Mucosa of descending colon (tissue), 3 donors: ENCODE measurements around the gene ABCB8. TPM values are rescaled to one million over a fixed set of nuclear protein-coding genes. Genes with fewer than 3 reads are reported as not detected.

Experiments
- ATAC-seq: fragments of 200-7000 bp; cut with Tn5 transposase; one replicate; pipeline ENCODE4 v1.9.1; 2020; ENCODE audit warnings: mild to moderate bottlenecking, moderate library complexity
- DNase-seq, 3 donors: peaks; one replicate each; pipeline ENCODE4 v3.0.0-alpha.2; 2020
- H3K36me3 ChIP-seq: fragments of 200-600 bp; one replicate; pipeline ENCODE4 v1.8.0; 2021; ENCODE audit warnings: low read depth, mild to moderate bottlenecking
- H3K4me1 ChIP-seq: fragments of 200-600 bp; one replicate; pipeline ENCODE4 v1.8.0; 2021; ENCODE audit warnings: low read depth, mild to moderate bottlenecking
- H3K4me3 ChIP-seq: fragments of 200-600 bp; one replicate; pipeline ENCODE4 v1.8.0; 2021; ENCODE audit warnings: mild to moderate bottlenecking
- H3K9me3 ChIP-seq: fragments of 200-600 bp; one replicate; pipeline ENCODE4 v1.8.0; 2021; ENCODE audit warnings: mild to moderate bottlenecking
- intact Hi-C, 2 donors: fragments of 100-400 bp; cut with DNase I in 1 of 2; cut with micrococcal nuclease in 1 of 2; formaldehyde crosslinking; loops; one replicate each; pipeline versions ENCODE4 v1.11.0 to v1.11.1; 2022; cut with DNase I, micrococcal nuclease
- total RNA-seq, 3 donors: library from RNA; stranded (reverse); fragmentation: NEBNext Ultra II Directional in 2 of 3; extraction: Animal tissue kit (Norgen Biotek cat#: 25700) in 2 of 3; gene quantifications; one replicate each; pipeline versions ENCODE4 v1.2.1 to v1.2.4, GENCODE V29; 2021 to 2023
- TF ChIP-seq, protein P1 (sequence below): fragments of 200-600 bp; IDR thresholded peaks from one replicate; pipeline ENCODE4 v1.8.0; 2022; ENCODE audit warnings: antibody characterized with exemption, mild to moderate bottlenecking
- donor health status: DM: no; HTN: no; CAD: no; lungs with moderate emphysema.
- donor health status: DM: no; HTN: no; CAD: no.
- donor health status: DM: no; HTN: yes; CAD: no.

ABCB8 gene
- total RNA-seq, 3 donors from 2014 or later = 40.1 to 44.9 (median 41.8) TPM

- H3K4me3 ChIP-seq = peak overlapping the region; percentile 50
- peaks cover 36% of the 10 kb centered on the region for H3K4me1 ChIP-seq
- no peaks in the 10 kb centered on the region for H3K36me3 ChIP-seq
- intact Hi-C loops = no loop called here
- DNase-seq (no peak), ATAC-seq (no peak)
- TF ChIP-seq, protein P1, sequence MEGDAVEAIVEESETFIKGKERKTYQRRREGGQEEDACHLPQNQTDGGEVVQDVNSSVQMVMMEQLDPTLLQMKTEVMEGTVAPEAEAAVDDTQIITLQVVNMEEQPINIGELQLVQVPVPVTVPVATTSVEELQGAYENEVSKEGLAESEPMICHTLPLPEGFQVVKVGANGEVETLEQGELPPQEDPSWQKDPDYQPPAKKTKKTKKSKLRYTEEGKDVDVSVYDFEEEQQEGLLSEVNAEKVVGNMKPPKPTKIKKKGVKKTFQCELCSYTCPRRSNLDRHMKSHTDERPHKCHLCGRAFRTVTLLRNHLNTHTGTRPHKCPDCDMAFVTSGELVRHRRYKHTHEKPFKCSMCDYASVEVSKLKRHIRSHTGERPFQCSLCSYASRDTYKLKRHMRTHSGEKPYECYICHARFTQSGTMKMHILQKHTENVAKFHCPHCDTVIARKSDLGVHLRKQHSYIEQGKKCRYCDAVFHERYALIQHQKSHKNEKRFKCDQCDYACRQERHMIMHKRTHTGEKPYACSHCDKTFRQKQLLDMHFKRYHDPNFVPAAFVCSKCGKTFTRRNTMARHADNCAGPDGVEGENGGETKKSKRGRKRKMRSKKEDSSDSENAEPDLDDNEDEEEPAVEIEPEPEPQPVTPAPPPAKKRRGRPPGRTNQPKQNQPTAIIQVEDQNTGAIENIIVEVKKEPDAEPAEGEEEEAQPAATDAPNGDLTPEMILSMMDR = no peak
- no peaks in the 10 kb centered on the region for H3K9me3 ChIP-seq
Observed at GRCh38 chr7:151060113-151060415, 31.8 kb downstream of the ABCB8 start.

DNA sequence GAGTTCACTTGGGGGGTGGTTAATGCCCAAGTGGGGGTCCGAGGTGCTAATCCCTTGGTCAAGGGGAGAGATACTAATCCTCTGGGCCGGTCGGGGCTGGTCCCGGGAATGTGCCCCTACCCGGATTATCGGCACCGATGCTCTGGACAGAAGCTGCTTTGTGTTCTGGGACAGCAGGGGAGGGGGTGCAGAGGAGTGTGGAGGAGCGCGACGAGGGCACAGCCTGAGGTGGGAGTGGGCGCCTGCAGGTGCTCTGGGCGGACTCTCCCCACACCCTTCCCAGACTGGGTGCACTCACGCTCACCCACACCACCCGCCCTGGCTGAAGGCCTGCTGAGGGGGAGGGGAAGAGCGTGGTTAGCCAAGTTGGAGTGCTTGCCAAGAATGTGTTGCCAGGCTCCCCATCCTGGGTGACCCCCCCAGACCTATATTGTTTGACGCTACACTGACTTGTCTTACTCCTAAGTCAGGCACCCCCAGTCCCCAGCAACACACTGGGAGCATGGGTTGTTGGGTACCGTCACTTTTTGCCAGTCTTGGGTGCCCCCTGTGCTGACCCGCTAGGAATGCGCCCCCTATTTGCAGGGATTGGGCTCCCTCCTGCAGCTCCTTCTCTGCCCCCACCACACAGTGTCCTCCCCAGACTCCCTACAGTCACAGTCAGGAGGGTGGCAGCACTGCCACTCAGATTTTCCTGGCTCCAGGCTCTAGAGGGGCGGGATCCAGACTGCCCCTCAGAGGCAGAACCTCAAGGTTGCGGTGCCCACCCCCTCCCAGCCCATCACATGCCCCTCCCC, 32.4 kb downstream of the ABCB8 start:
- Histone ChIP-seq H3K4me1 (peaks cover 36% of the 10 kb centered on the region), H3K9me3 (no peaks in the 10 kb centered on the region), H3K36me3 (no peaks in the 10 kb centered on the region), H3K4me3 (peak overlapping the region; percentile 50)
- DNase-seq (peak in 2 of 3 donors; percentile 50 to 70), ATAC-seq (no peak)
- intact Hi-C loops = no loop called here
- TF ChIP-seq, protein P1 = no peak

DNA sequence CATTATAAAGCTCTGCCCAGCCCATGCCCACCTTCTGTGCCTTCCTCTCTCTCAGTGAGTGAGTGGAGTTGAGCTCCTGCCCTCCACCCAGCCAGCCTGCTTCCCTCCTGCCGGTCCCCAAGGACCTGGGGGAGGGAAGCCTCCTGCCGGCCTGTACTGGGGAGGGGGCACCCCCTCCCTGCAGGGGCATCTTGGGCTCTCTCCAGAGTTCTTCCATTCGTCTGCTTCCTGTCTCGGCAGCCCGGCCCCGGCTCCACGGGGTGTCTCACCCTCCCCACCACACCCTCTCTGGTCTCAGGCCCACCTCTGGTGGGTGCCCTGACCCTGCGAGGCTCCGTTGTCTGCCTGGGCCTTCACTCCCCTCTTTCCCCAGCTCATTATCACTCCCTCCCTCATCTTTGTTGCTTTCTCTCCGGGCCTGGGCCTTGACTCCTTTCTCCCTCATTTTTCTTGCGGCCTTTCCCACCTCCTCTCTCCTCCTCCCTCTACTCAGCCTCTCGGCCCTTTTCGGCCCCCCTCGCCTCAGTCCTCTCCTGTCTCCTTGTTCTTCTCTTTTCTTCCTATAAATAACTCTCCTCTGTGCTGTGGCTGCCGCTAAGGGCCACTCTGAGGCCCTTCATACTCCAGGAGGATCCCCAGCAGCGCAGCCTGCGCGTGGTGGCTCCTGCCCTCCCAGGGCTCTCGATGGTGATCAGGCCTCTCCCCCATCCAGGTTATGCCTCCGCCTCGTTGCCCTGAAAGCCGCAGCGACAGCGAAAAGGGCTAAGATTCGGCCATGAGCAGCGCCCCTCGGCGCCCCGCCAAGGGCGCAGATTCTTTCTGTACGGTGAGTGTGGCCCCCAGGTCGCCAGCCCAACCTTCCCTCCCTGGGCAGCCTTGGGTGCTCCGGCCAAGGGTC, 33.2 kb downstream of the ABCB8 start:
- Histone ChIP-seq H3K36me3 (no peaks in the 10 kb centered on the region), H3K9me3 (no peaks in the 10 kb centered on the region), H3K4me1 (peaks cover 36% of the 10 kb centered on the region), H3K4me3 (no peak overlapping the region)
- intact Hi-C loops = no loop called here
- DNase-seq (no peak), ATAC-seq (no peak)
- TF ChIP-seq, protein P1 = no peak

DNA sequence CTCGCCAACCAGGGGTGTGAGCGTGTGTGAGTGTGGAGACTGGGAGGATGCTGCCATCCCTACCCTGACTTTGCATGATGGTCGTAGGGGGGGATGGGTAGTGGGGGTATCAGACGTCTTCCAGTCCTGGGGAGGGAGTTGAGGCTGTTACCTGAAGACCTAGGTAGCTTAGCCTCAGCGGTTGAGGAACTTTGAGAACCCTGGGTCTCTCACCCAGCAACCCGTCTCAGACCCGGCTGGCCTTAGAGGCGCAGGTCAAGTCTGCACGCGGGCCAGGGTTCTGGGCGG, 33.8 kb downstream of the ABCB8 start:
- intact Hi-C loops = no loop called here
- Histone ChIP-seq H3K36me3 (no peaks in the 10 kb centered on the region), H3K4me3 (no peak overlapping the region), H3K9me3 (no peaks in the 10 kb centered on the region), H3K4me1 (peaks cover 32% of the 10 kb centered on the region)
- TF ChIP-seq, protein P1 = no peak
- DNase-seq = no peak
- ATAC-seq = no peak

- TF ChIP-seq, protein P1 = no peak
Observed at GRCh38 chr7:151062399-151063211, 34.4 kb downstream of the ABCB8 start.

More at GRCh38 chr7:151062399-151063211, 34.4 kb downstream of the ABCB8 start:
- Histone ChIP-seq H3K4me1 (peaks cover 29% of the 10 kb centered on the region), H3K36me3 (no peaks in the 10 kb centered on the region), H3K4me3 (no peak overlapping the region), H3K9me3 (no peaks in the 10 kb centered on the region)
- peak; percentile 61 for ATAC-seq
- peak; percentile 85 to 91 (median 90) for DNase-seq
- intact Hi-C loops = no loop called here
